Measurements from ENCODE around the gene SLC25A39.

GRCh38 chr17:44372036-44372435 is 47.4 kb upstream of the SLC25A39 start:
- TF ChIP-seq CTCF (conservative IDR thresholded peaks at IDR 0.05 in 1 of 2, IDR thresholded peaks at IDR 0.05 in 1 of 2; ENCODE audit: low read depth in 1 of 2, low read length in 2 of 2) (no peak), EZH2 (IDR thresholded peaks at IDR 0.05; ENCODE audit: low read length, missing control alignments) (no peak)
